NB4 (cell line): ENCODE data around the gene HCLS1.

Source experiments
- CTCF ChIP-seq: IDR thresholded peaks from one replicate; pipeline ENCODE4 v1.5.1; 2012; ENCODE audit warnings: low read depth, low read length
- MAX ChIP-seq: IDR thresholded peaks from 2 replicates; pipeline ENCODE4 v1.6.1; 2011; ENCODE audit warnings: low read depth, low read length
- MYC ChIP-seq: IDR thresholded peaks from 2 replicates; pipeline ENCODE4 v1.6.1; 2011; ENCODE audit warnings: low read depth, low read length
- POLR2A ChIP-seq: IDR thresholded peaks from 2 replicates; pipeline ENCODE4 v1.6.1; 2011; ENCODE audit warnings: mild to moderate bottlenecking; ENCODE audit not compliant: insufficient read length; ENCODE audit errors: extremely low read depth

- TF ChIP-seq MAX (no peak), POLR2A (no peak), CTCF (no peak), MYC (no peak)
Observed at GRCh38 chr3:121681792-121682191, 21.1 kb upstream of the HCLS1 start.
